Germinal center (tissue), 1 donor: Measurements from ENCODE around the gene ZGRF1.
"Not testable (repeated sequence)": the region's sequence is repeated elsewhere in the genome, so short reads cannot be mapped to it uniquely, and the experiment has no call there.

ENCODE experiments used
- DNase-seq: peaks from one replicate; pipeline ENCODE4 v3.0.0; 2012; ENCODE audit warnings: mixed read lengths, low spot score

ZGRF1 gene

GRCh38 chr4:112516471-112517066, 120.1 kb downstream of the ZGRF1 start:
- peak; percentile 56 for DNase-seq

GRCh38 chr4:112516066-112516470, 120.6 kb downstream of the ZGRF1 start, which contains the start of gene NEUROG2:
Gene NEUROG2, minus strand, starts transcription at chr4:112516180. Its CDS starts 705 bp downstream, at chr4:112515475.
- DNase-seq = no peak

GRCh38 chr4:112515198-112516065, 121.3 kb downstream of the ZGRF1 start:
- peak; percentile 51 for DNase-seq

- DNase-seq = no peak
These were observed 122.0 kb downstream of the ZGRF1 start for GRCh38 chr4:112514647-112515197.

- no peak for DNase-seq
These were observed 122.6 kb downstream of the ZGRF1 start for GRCh38 chr4:112513971-112514646.

GRCh38 chr4:112511803-112512118, 124.9 kb downstream of the ZGRF1 start:
- no peak for DNase-seq

- DNase-seq = no peak
These were observed 125.5 kb downstream of the ZGRF1 start for GRCh38 chr4:112511093-112511802.

- no peak for DNase-seq
These were observed 126.2 kb downstream of the ZGRF1 start for GRCh38 chr4:112510291-112511092.

- no peak for DNase-seq
These were observed 127.2 kb downstream of the ZGRF1 start for GRCh38 chr4:112509243-112510141.

GRCh38 chr4:112508356-112508755, 128.4 kb downstream of the ZGRF1 start:
- no peak for DNase-seq

- no peak for DNase-seq
These were observed 131.9 kb downstream of the ZGRF1 start for GRCh38 chr4:112504807-112505206.

- no peak for DNase-seq
These were observed 133.8 kb downstream of the ZGRF1 start for GRCh38 chr4:112502871-112503270.

GRCh38 chr4:112492321-112492720, 144.4 kb downstream of the ZGRF1 start:
- no peak for DNase-seq

- not testable (repeated sequence) for DNase-seq
These were observed 145.9 kb downstream of the ZGRF1 start for GRCh38 chr4:112490808-112491207.
